ENCODE results near the gene TBC1D30. TPM values are rescaled to one million over a fixed set of nuclear protein-coding genes. Genes with fewer than 3 reads are reported as not detected.
"Not testable (repeated sequence)": the region's sequence is repeated elsewhere in the genome, so short reads cannot be mapped to it uniquely, and the experiment has no call there.

Gene TBC1D30
- 1 to 10 TPM in 3 of 4 donors, under 1 TPM in 1; 0.49 to 3.9 (median 3.1) TPM for total RNA-seq

GRCh38 chr12:64824500-64825142 lies at the start of gene TBC1D30:
Gene TBC1D30 (plus strand): TSS chr12:64824647. CDS start chr12:64824880, 233 bp downstream.
- WGBS = 2% methylated on average over 49 of the region's 69 CpGs

GRCh38 chr12:64775147-64775736 lies 49.2 kb upstream of the TBC1D30 start:
- not testable (repeated sequence) for H3K36me3 ChIP-seq; DNase-seq (ENCODE audit: low spot score in 2 of 2); H3K9me3 ChIP-seq; H3K4me3 ChIP-seq; H3K4me1 ChIP-seq; H3K27me3 ChIP-seq; H3K27ac ChIP-seq

More at GRCh38 chr12:64824500-64825142, at the start of gene TBC1D30:
- peak within 1 kb of the TSS; percentile 50 for H3K4me3 ChIP-seq
- H3K27ac ChIP-seq = no peak within 1 kb of the TSS
- no peak for DNase-seq (ENCODE audit: low spot score in 2 of 2)
- peaks cover 52% of the 10 kb centered on the region for H3K27me3 ChIP-seq
- H3K9me3 ChIP-seq = peaks cover 5% of the 10 kb centered on the region
- TF ChIP-seq POLR2AphosphoS5 (IDR thresholded peaks at IDR 0.05) = no peak
- no peak for TF ChIP-seq POLR2A (IDR thresholded peaks at IDR 0.05)
- no peak for TF ChIP-seq CTCF (IDR thresholded peaks at IDR 0.05)
- no peak for TF ChIP-seq EP300 (IDR thresholded peaks at IDR 0.05)
- H3K36me3 ChIP-seq = no peaks in the 10 kb centered on the region
- peaks cover 24% of the 10 kb centered on the region for H3K4me1 ChIP-seq

GRCh38 chr12:64779354-64779974 lies 45.0 kb upstream of the TBC1D30 start:
- H3K27ac ChIP-seq = no peak overlapping the region
- WGBS = 84% methylated on average over 10 of the region's 10 CpGs

GRCh38 chr12:64780132-64780530 lies 44.3 kb upstream of the TBC1D30 start:
- H3K4me3 ChIP-seq = peak overlapping the region; percentile 60
- 17% methylated on average over 10 of the region's 15 CpGs for WGBS
- TF ChIP-seq CTCF (IDR thresholded peaks at IDR 0.05) (no peak), EP300 (IDR thresholded peaks at IDR 0.05) (no peak), POLR2A (IDR thresholded peaks at IDR 0.05) (no peak)
- no peak for DNase-seq (ENCODE audit: low spot score in 2 of 2)
- peaks cover 22% of the 10 kb centered on the region for H3K4me1 ChIP-seq
- peaks cover 28% of the 10 kb centered on the region for H3K27me3 ChIP-seq
- peak overlapping the region; percentile 60 for H3K27ac ChIP-seq
- H3K9me3 ChIP-seq = no peaks in the 10 kb centered on the region
- H3K36me3 ChIP-seq = no peaks in the 10 kb centered on the region

More at GRCh38 chr12:64779354-64779974, 45.0 kb upstream of the TBC1D30 start:
- H3K36me3 ChIP-seq = no peaks in the 10 kb centered on the region
- H3K4me1 ChIP-seq = peaks cover 22% of the 10 kb centered on the region
- TF ChIP-seq EP300 (IDR thresholded peaks at IDR 0.05) (no peak), POLR2A (IDR thresholded peaks at IDR 0.05) (no peak), POLR2AphosphoS5 (IDR thresholded peaks at IDR 0.05) (no peak), CTCF (IDR thresholded peaks at IDR 0.05) (no peak)
- DNase-seq (ENCODE audit: low spot score in 2 of 2) = no peak
- peaks cover 23% of the 10 kb centered on the region for H3K27me3 ChIP-seq
- no peaks in the 10 kb centered on the region for H3K9me3 ChIP-seq
- H3K4me3 ChIP-seq = no peak overlapping the region

- Histone ChIP-seq H3K9me3 (no peaks in the 10 kb centered on the region), H3K36me3 (no peaks in the 10 kb centered on the region), H3K4me1 (peaks cover 22% of the 10 kb centered on the region), H3K27ac (peak overlapping the region; percentile 60), H3K27me3 (peaks cover 29% of the 10 kb centered on the region), H3K4me3 (peak overlapping the region; percentile 60)
- DNase-seq (ENCODE audit: low spot score in 2 of 2) = peak in 1 of 2 donors; percentile 67
- 0% methylated on average over 22 of the region's 103 CpGs for WGBS
- TF ChIP-seq CTCF (IDR thresholded peaks at IDR 0.05) = no peak
- TF ChIP-seq POLR2A (IDR thresholded peaks at IDR 0.05) = no peak
- no peak for TF ChIP-seq POLR2AphosphoS5 (IDR thresholded peaks at IDR 0.05)
Measured at GRCh38 chr12:64780531-64781279, 43.7 kb upstream of the TBC1D30 start.

Data from suprapubic skin (tissue), 4 donors.